ENCODE data around the gene HFM1. TPM values are rescaled to one million over a fixed set of nuclear protein-coding genes. Genes with fewer than 3 reads are reported as not detected.
"Not testable (repeated sequence)": the region's sequence is repeated elsewhere in the genome, so short reads cannot be mapped to it uniquely, and the experiment has no call there.

HFM1 gene
- total RNA-seq, 3 donors from 2014 or later: 0.48 to 4.6 (median 0.73) TPM

GRCh38 chr1:91303165-91303564, 101.5 kb downstream of the HFM1 start:
- H3K27ac ChIP-seq: no peak overlapping the region
- DNase-seq (ENCODE audit: low spot score in 2 of 2): no peak
- no peaks in the 10 kb centered on the region for H3K27me3 ChIP-seq
- intact Hi-C loops (cut with DNase I; ENCODE audit: low total_unique reads): no loop called here
- no peak overlapping the region for H3K4me3 ChIP-seq
- H3K9me3 ChIP-seq: peaks cover 10 to 21% of the 10 kb centered on the region in 2 donors
- H3K4me1 ChIP-seq: no peaks in the 10 kb centered on the region
- TF ChIP-seq POLR2AphosphoS5 (IDR thresholded peaks at IDR 0.05) (no peak), POLR2A (IDR thresholded peaks at IDR 0.05) (no peak), CTCF (IDR thresholded peaks at IDR 0.05) (no peak)
- no peaks in the 10 kb centered on the region for H3K36me3 ChIP-seq

- not testable (repeated sequence) for H3K4me1 ChIP-seq; DNase-seq (ENCODE audit: low spot score in 2 of 2); H3K27me3 ChIP-seq; H3K9me3 ChIP-seq; H3K4me3 ChIP-seq; H3K36me3 ChIP-seq; H3K27ac ChIP-seq
- intact Hi-C loops (cut with DNase I; ENCODE audit: low total_unique reads): loop anchor here (10.0 kb wide), 1 partner anchor 636 kb away; no protein-coding TSS in a partner anchor
Observed at GRCh38 chr1:91288843-91289553, 115.6 kb downstream of the HFM1 start.

- H3K27me3 ChIP-seq; H3K9me3 ChIP-seq; H3K27ac ChIP-seq; H3K36me3 ChIP-seq; H3K4me1 ChIP-seq; DNase-seq (ENCODE audit: low spot score in 2 of 2); H3K4me3 ChIP-seq: not testable (repeated sequence)
- intact Hi-C loops (cut with DNase I; ENCODE audit: low total_unique reads): loop anchor here (10.0 kb wide), 1 partner anchor 638 kb away; no protein-coding TSS in a partner anchor
Observed at GRCh38 chr1:91286962-91287317, 117.7 kb downstream of the HFM1 start.

- not testable (repeated sequence) for H3K4me1 ChIP-seq; H3K27me3 ChIP-seq; H3K36me3 ChIP-seq; H3K9me3 ChIP-seq; DNase-seq (ENCODE audit: low spot score in 2 of 2); H3K27ac ChIP-seq; H3K4me3 ChIP-seq
- intact Hi-C loops (cut with DNase I; ENCODE audit: low total_unique reads): loop anchor here (10.0 kb wide), 1 partner anchor 638 kb away; no protein-coding TSS in a partner anchor
Observed at GRCh38 chr1:91286259-91286961, 118.2 kb downstream of the HFM1 start.

- no peak overlapping the region for H3K27ac ChIP-seq
- intact Hi-C loops (cut with DNase I; ENCODE audit: low total_unique reads): loop anchor here (10.0 kb wide), 1 partner anchor 641 kb away; no protein-coding TSS in a partner anchor
- no peaks in the 10 kb centered on the region for H3K27me3 ChIP-seq
- H3K36me3 ChIP-seq: no peaks in the 10 kb centered on the region
- H3K4me3 ChIP-seq: no peak overlapping the region
- H3K4me1 ChIP-seq: no peaks in the 10 kb centered on the region
- H3K9me3 ChIP-seq: no peaks in the 10 kb centered on the region
- TF ChIP-seq CTCF (IDR thresholded peaks at IDR 0.05) (no peak), POLR2A (IDR thresholded peaks at IDR 0.05) (no peak), POLR2AphosphoS5 (IDR thresholded peaks at IDR 0.05) (no peak)
- DNase-seq (ENCODE audit: low spot score in 2 of 2): no peak
Observed at GRCh38 chr1:91283421-91283726, 121.3 kb downstream of the HFM1 start.

- Histone ChIP-seq H3K36me3 (no peaks in the 10 kb centered on the region), H3K4me3 (peak overlapping the region in 1 of 3 donors; percentile 35), H3K27me3 (no peaks in the 10 kb centered on the region), H3K9me3 (no peaks in the 10 kb centered on the region), H3K27ac (no peak overlapping the region), H3K4me1 (no peaks in the 10 kb centered on the region)
- DNase-seq (ENCODE audit: low spot score in 2 of 2): no peak
- intact Hi-C loops (cut with DNase I; ENCODE audit: low total_unique reads): loop anchor here (10.0 kb wide), 1 partner anchor 642 kb away; no protein-coding TSS in a partner anchor
- TF ChIP-seq POLR2A (IDR thresholded peaks at IDR 0.05): no peak
- peak; percentile 71 to 81 (median 76) for TF ChIP-seq CTCF (IDR thresholded peaks at IDR 0.05)
- no peak for TF ChIP-seq POLR2AphosphoS5 (IDR thresholded peaks at IDR 0.05)
Observed at GRCh38 chr1:91282695-91283420, 121.8 kb downstream of the HFM1 start.

All from breast epithelium (tissue), 4 donors.